Liver (tissue), 9 donors: ENCODE measurements around the gene TMEM272. TPM values are rescaled to one million over a fixed set of nuclear protein-coding genes. Genes with fewer than 3 reads are reported as not detected.
A peak's percentile ranks its signal among the peaks of the same experiment; 100 is the strongest.

Experiments
- DNase-seq: peaks from one replicate; pipeline ENCODE4 v3.0.0-alpha.2; 2017; ENCODE audit warnings: low spot score
- H3K27ac ChIP-seq, 2 donors: one replicate each; pipeline ENCODE4 v1.7.0; 2013; ENCODE audit warnings: inconsistent platforms in 2 of 2, low read length in 2 of 2, control low read depth in 1 of 2, low read depth in 1 of 2, mild to moderate bottlenecking in 1 of 2
- H3K27me3 ChIP-seq, 4 donors: one replicate each; pipeline versions ENCODE4 v1.6.1 to v1.7.0; 2013; ENCODE audit warnings: low read length in 3 of 4, inconsistent platforms in 1 of 4, mild to moderate bottlenecking in 1 of 4, moderate library complexity in 1 of 4; ENCODE audit not compliant: control insufficient read depth in 4 of 4, insufficient read depth in 4 of 4
- H3K36me3 ChIP-seq, 4 donors: one replicate each; pipeline versions ENCODE4 v1.6.1 to v1.7.0; 2013; ENCODE audit warnings: low read length in 3 of 4, mild to moderate bottlenecking in 3 of 4, low read depth in 1 of 4, moderate library complexity in 1 of 4; ENCODE audit not compliant: control insufficient read depth in 4 of 4, insufficient read depth in 3 of 4
- H3K4me1 ChIP-seq, 4 donors: one replicate each; pipeline versions ENCODE4 v1.6.1 to v1.7.0; 2013; ENCODE audit warnings: low read length in 3 of 4, mild to moderate bottlenecking in 3 of 4, moderate library complexity in 1 of 4; ENCODE audit not compliant: control insufficient read depth in 4 of 4, insufficient read depth in 4 of 4
- H3K4me3 ChIP-seq, 3 donors: one replicate each; pipeline versions ENCODE4 v1.6.1 to v1.7.0; 2013; ENCODE audit warnings: low read length in 3 of 3, control low read depth in 1 of 3, low read depth in 1 of 3, mild to moderate bottlenecking in 1 of 3
- H3K9ac ChIP-seq, 2 donors: one replicate each; pipeline ENCODE4 v1.7.0; 2013; ENCODE audit warnings: low read length in 2 of 2, mild to moderate bottlenecking in 2 of 2, moderate library complexity in 2 of 2, control low read depth in 1 of 2, low read depth in 1 of 2
- H3K9me3 ChIP-seq, 4 donors: one replicate each; pipeline versions ENCODE4 v1.6.1 to v1.7.0; 2013; ENCODE audit warnings: low read length in 3 of 4; ENCODE audit not compliant: control insufficient read depth in 4 of 4
- EGR1 ChIP-seq, 2 donors: IDR thresholded peaks; 2 replicates each; pipeline ENCODE4 v1.6.1; 2016 to 2018; ENCODE audit warnings: antibody characterized with exemption in 2 of 2, low read depth in 2 of 2
- FOXA1 ChIP-seq: IDR thresholded peaks from 2 replicates; pipeline ENCODE4 v1.6.1; 2016; ENCODE audit warnings: antibody characterized with exemption
- GABPA ChIP-seq, 2 donors: IDR thresholded peaks in 1 of 2; conservative IDR thresholded peaks in 1 of 2; 2 replicates each; pipeline ENCODE4 v1.6.1; 2016; ENCODE audit warnings: antibody characterized with exemption in 2 of 2, mild to moderate bottlenecking in 1 of 2, moderate library complexity in 1 of 2
- HNF4G ChIP-seq: IDR thresholded peaks from 2 replicates; pipeline ENCODE4 v1.6.1; 2016; ENCODE audit warnings: antibody characterized with exemption
- JUND ChIP-seq, 2 donors: IDR thresholded peaks; 2 replicates each; pipeline ENCODE4 v1.6.1; 2016; ENCODE audit warnings: antibody characterized with exemption in 2 of 2
- NR2F2 ChIP-seq: IDR thresholded peaks from 2 replicates; pipeline ENCODE4 v1.6.1; 2016; ENCODE audit warnings: antibody characterized with exemption
- RAD21 ChIP-seq, 2 donors: IDR thresholded peaks; 2 replicates each; pipeline ENCODE4 v1.6.1; 2016; ENCODE audit warnings: antibody characterized with exemption in 2 of 2, mild to moderate bottlenecking in 2 of 2
- REST ChIP-seq: IDR thresholded peaks from 2 replicates; pipeline ENCODE4 v1.6.1; 2016; ENCODE audit warnings: antibody characterized with exemption, mild to moderate bottlenecking
- RXRA ChIP-seq, 2 donors: IDR thresholded peaks; 2 replicates each; pipeline ENCODE4 v1.6.1; 2017 to 2018; ENCODE audit warnings: antibody characterized with exemption in 2 of 2, mild to moderate bottlenecking in 1 of 2
- SP1 ChIP-seq: IDR thresholded peaks from 2 replicates; pipeline ENCODE4 v1.6.1; 2018; ENCODE audit warnings: antibody characterized with exemption, mild to moderate bottlenecking
- WGBS: extraction: QIAGEN DNeasy Blood & Tissue Kit; methylation state at CpG from one replicate; pipeline ENCODE4 v1.1.7; 2013; 5-methylcytosine and 5-hydroxymethylcytosine counted together
- polyA plus RNA-seq, 2 donors: library from polyadenylated mRNA; stranded (reverse) in 1 of 2; unstranded in 1 of 2; fragments of 200-250 nt in 1 of 2; fragments of >200 nt in 1 of 2; fragmentation: Nextera tagmentation in 1 of 2; extraction: Ambion mirVana in 1 of 2; gene quantifications; one replicate each; pipeline versions ENCODE4 v1.2.1 to v1.2.3, GENCODE V29; 2013 to 2015
- total RNA-seq, 2 donors: library from RNA; depleted of rRNA; stranded (reverse); fragments of >200 nt; gene quantifications; one replicate each; pipeline ENCODE4 v1.2.3, GENCODE V29; 2014
- TF ChIP-seq, protein P1 (sequence below): IDR thresholded peaks from 2 replicates; pipeline ENCODE4 v1.6.1; 2016; ENCODE audit warnings: antibody characterized with exemption
- TF ChIP-seq, protein P2 (sequence below): IDR thresholded peaks from 2 replicates; pipeline ENCODE4 v1.6.1; 2016; ENCODE audit warnings: antibody characterized with exemption
- TF ChIP-seq, protein P3 (sequence below): fragments of 150-350 bp; IDR thresholded peaks from 2 replicates; pipeline ENCODE4 v1.5.1; 2017; ENCODE audit warnings: improper control_type of control experiment, low read depth, low read length; ENCODE audit not compliant: missing input control
- donor health status: healthy.
- donor health status: healthy.
- donor health status: healthy.
- donor health status: healthy.
- donor health status: healthy.

The TMEM272 gene
- total and polyA plus RNA-seq, 4 donors = 0.02 to 0.42 (median 0.10) TPM

- Histone ChIP-seq H3K36me3 (peaks cover 4 to 25% (median 16%) of the 10 kb centered on the region in 4 donors), H3K27me3 (no peaks in the 10 kb centered on the region), H3K9ac (no peak overlapping the region), H3K9me3 (no peaks in the 10 kb centered on the region), H3K4me1 (no peaks in the 10 kb centered on the region), H3K27ac (no peak overlapping the region), H3K4me3 (no peak overlapping the region)
- 86% methylated on average over 4 of the region's 4 CpGs for WGBS
- no peak for DNase-seq
- TF ChIP-seq EGR1 (IDR thresholded peaks at IDR 0.05; ENCODE audit: low read depth in 2 of 2) (no peak), REST (no peak), NR2F2 (no peak), RXRA (IDR thresholded peaks at IDR 0.05) (no peak), HNF4G (no peak), JUND (IDR thresholded peaks at IDR 0.05) (no peak), GABPA (IDR thresholded peaks at IDR 0.05 in 1 of 2, conservative IDR thresholded peaks at IDR 0.05 in 1 of 2) (no peak)
- TF ChIP-seq, protein P1, sequence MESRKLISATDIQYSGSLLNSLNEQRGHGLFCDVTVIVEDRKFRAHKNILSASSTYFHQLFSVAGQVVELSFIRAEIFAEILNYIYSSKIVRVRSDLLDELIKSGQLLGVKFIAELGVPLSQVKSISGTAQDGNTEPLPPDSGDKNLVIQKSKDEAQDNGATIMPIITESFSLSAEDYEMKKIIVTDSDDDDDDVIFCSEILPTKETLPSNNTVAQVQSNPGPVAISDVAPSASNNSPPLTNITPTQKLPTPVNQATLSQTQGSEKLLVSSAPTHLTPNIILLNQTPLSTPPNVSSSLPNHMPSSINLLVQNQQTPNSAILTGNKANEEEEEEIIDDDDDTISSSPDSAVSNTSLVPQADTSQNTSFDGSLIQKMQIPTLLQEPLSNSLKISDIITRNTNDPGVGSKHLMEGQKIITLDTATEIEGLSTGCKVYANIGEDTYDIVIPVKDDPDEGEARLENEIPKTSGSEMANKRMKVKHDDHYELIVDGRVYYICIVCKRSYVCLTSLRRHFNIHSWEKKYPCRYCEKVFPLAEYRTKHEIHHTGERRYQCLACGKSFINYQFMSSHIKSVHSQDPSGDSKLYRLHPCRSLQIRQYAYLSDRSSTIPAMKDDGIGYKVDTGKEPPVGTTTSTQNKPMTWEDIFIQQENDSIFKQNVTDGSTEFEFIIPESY = no peak
- TF ChIP-seq, protein P2, sequence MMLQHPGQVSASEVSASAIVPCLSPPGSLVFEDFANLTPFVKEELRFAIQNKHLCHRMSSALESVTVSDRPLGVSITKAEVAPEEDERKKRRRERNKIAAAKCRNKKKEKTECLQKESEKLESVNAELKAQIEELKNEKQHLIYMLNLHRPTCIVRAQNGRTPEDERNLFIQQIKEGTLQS = no peak
- TF ChIP-seq, protein P3, sequence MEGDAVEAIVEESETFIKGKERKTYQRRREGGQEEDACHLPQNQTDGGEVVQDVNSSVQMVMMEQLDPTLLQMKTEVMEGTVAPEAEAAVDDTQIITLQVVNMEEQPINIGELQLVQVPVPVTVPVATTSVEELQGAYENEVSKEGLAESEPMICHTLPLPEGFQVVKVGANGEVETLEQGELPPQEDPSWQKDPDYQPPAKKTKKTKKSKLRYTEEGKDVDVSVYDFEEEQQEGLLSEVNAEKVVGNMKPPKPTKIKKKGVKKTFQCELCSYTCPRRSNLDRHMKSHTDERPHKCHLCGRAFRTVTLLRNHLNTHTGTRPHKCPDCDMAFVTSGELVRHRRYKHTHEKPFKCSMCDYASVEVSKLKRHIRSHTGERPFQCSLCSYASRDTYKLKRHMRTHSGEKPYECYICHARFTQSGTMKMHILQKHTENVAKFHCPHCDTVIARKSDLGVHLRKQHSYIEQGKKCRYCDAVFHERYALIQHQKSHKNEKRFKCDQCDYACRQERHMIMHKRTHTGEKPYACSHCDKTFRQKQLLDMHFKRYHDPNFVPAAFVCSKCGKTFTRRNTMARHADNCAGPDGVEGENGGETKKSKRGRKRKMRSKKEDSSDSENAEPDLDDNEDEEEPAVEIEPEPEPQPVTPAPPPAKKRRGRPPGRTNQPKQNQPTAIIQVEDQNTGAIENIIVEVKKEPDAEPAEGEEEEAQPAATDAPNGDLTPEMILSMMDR = no peak
Measured at GRCh38 chr13:51765142-51765515, 79.8 kb downstream of the TMEM272 start.

GRCh38 chr13:51764184-51765141 lies 80.5 kb downstream of the TMEM272 start:
- no peak for DNase-seq
- Histone ChIP-seq H3K36me3 (peaks cover 4 to 30% (median 17%) of the 10 kb centered on the region in 4 donors), H3K4me3 (no peak overlapping the region), H3K9me3 (no peaks in the 10 kb centered on the region), H3K9ac (peak overlapping the region in 1 of 2 donors; percentile 5), H3K4me1 (no peaks in the 10 kb centered on the region), H3K27ac (peak overlapping the region in 1 of 2 donors; percentile 21), H3K27me3 (no peaks in the 10 kb centered on the region)
- TF ChIP-seq FOXA1 = no peak
- no peak for TF ChIP-seq SP1
- no peak for TF ChIP-seq HNF4G
- no peak for TF ChIP-seq REST
- no peak for TF ChIP-seq EGR1 (IDR thresholded peaks at IDR 0.05; ENCODE audit: low read depth in 2 of 2)
- no peak for TF ChIP-seq RAD21 (IDR thresholded peaks at IDR 0.05)
- TF ChIP-seq JUND (IDR thresholded peaks at IDR 0.05) = peak in 1 of 2 donors; percentile 43
- TF ChIP-seq, protein P2 = no peak
- no peak for TF ChIP-seq NR2F2
- 70% methylated on average over 12 of the region's 12 CpGs for WGBS
